Activated CD4-positive, alpha-beta T cell treated with anti-CD3 and anti-CD28 coated beads, Interleukin-2, Interleukin-4, amounts not matched to agents 100 ng/mL and 50 ng/mL, durations not matched to agents 16 hours and 8 hours (primary cell): ENCODE data around the gene MCTP1.
A peak's percentile ranks its signal among the peaks of the same experiment; 100 is the strongest.

ENCODE experiments used
- DNase-seq: peaks from one replicate; pipeline ENCODE4 v3.0.0-alpha.2; 2020; ENCODE audit warnings: low spot score

MCTP1 gene

GRCh38 chr5:94941122-94941755 lies 343.7 kb downstream of the MCTP1 start:
- no peak for DNase-seq

- DNase-seq, result no peak
Observed at GRCh38 chr5:94932259-94932658, 352.6 kb downstream of the MCTP1 start.

- no peak for DNase-seq
Observed at GRCh38 chr5:94928891-94929290, 356.0 kb downstream of the MCTP1 start.

GRCh38 chr5:94920570-94920969 lies 364.3 kb downstream of the MCTP1 start:
- DNase-seq, result no peak

GRCh38 chr5:94916619-94917018 lies 368.3 kb downstream of the MCTP1 start:
- no peak for DNase-seq

- DNase-seq, result no peak
Observed at GRCh38 chr5:94911276-94911675, 373.6 kb downstream of the MCTP1 start.

GRCh38 chr5:94910721-94911120 lies 374.2 kb downstream of the MCTP1 start:
- no peak for DNase-seq

- peak; percentile 50 for DNase-seq
Observed at GRCh38 chr5:94908889-94909480, 375.9 kb downstream of the MCTP1 start.

GRCh38 chr5:94906750-94907149 lies 378.1 kb downstream of the MCTP1 start:
- no peak for DNase-seq

GRCh38 chr5:94903726-94904125 lies 381.2 kb downstream of the MCTP1 start:
- DNase-seq, result no peak

- peak; percentile 31 for DNase-seq
Observed at GRCh38 chr5:94901191-94901979, 383.5 kb downstream of the MCTP1 start.

GRCh38 chr5:94900006-94900505 lies 384.8 kb downstream of the MCTP1 start:
- no peak for DNase-seq

- DNase-seq, result no peak
Observed at GRCh38 chr5:94893412-94894135, 391.3 kb downstream of the MCTP1 start.

- DNase-seq, result no peak
Observed at GRCh38 chr5:94891972-94892371, 392.9 kb downstream of the MCTP1 start.

- DNase-seq, result no peak
Observed at GRCh38 chr5:94891565-94891964, 393.3 kb downstream of the MCTP1 start.

GRCh38 chr5:94890907-94891306 lies 394.0 kb downstream of the MCTP1 start:
- no peak for DNase-seq

GRCh38 chr5:94888674-94889073 lies 396.2 kb downstream of the MCTP1 start:
- DNase-seq, result no peak

GRCh38 chr5:94885931-94886330 lies 399.0 kb downstream of the MCTP1 start:
- DNase-seq, result no peak

GRCh38 chr5:94884311-94884710 lies 400.6 kb downstream of the MCTP1 start:
- no peak for DNase-seq

GRCh38 chr5:94872526-94872925 lies 412.4 kb downstream of the MCTP1 start:
- no peak for DNase-seq

GRCh38 chr5:94870511-94871183 lies 414.2 kb downstream of the MCTP1 start:
- DNase-seq, result no peak

- no peak for DNase-seq
Observed at GRCh38 chr5:94869921-94870320, 415.0 kb downstream of the MCTP1 start.
